ACC112 (cell line): ENCODE measurements around the gene TBC1D26.
"Not testable (repeated sequence)": the region's sequence is repeated elsewhere in the genome, so short reads cannot be mapped to it uniquely, and the experiment has no call there.

Source experiments
- H2AFZ ChIP-seq: fragments of 200-600 bp; sonication (generic); one replicate; pipeline ENCODE4 v1.6.0; 2017; ENCODE audit warnings: antibody characterized with exemption, low read length; ENCODE audit not compliant: unreplicated experiment
- H3K27ac ChIP-seq: fragments of 200-600 bp; sonication (generic); 2 replicates; pipeline ENCODE4 v1.5.1; 2014; ENCODE audit warnings: low read depth, mild to moderate bottlenecking, antibody characterized with exemption, low read length, moderate library complexity
- H3K27me3 ChIP-seq: fragments of 200-600 bp; sonication (generic); 2 replicates; pipeline ENCODE4 v1.6.1; 2014; ENCODE audit warnings: mild to moderate bottlenecking, antibody characterized with exemption, low read length, moderate library complexity, mixed read lengths; ENCODE audit not compliant: insufficient read depth
- H3K36me3 ChIP-seq: fragments of 200-600 bp; sonication (generic); 2 replicates; pipeline ENCODE4 v1.6.1; 2016; ENCODE audit warnings: mild to moderate bottlenecking, antibody characterized with exemption, low read length, moderate library complexity, mixed read lengths; ENCODE audit not compliant: insufficient read depth
- H3K4me1 ChIP-seq: fragments of 200-600 bp; sonication (generic); one replicate; pipeline ENCODE4 v1.6.1; 2016; ENCODE audit warnings: low read length, mixed read lengths; ENCODE audit not compliant: insufficient read depth, unreplicated experiment, control insufficient read depth
- H3K4me3 ChIP-seq: fragments of 200-600 bp; sonication (generic); 2 replicates; pipeline ENCODE4 v1.5.1; 2014; ENCODE audit warnings: mild to moderate bottlenecking, low read depth, low read length
- H3K79me2 ChIP-seq: fragments of 200-600 bp; sonication (generic); one replicate; pipeline ENCODE4 v1.6.0; 2016; ENCODE audit warnings: low read length; ENCODE audit not compliant: control insufficient read depth, unreplicated experiment, insufficient read depth

The TBC1D26 gene

DNA sequence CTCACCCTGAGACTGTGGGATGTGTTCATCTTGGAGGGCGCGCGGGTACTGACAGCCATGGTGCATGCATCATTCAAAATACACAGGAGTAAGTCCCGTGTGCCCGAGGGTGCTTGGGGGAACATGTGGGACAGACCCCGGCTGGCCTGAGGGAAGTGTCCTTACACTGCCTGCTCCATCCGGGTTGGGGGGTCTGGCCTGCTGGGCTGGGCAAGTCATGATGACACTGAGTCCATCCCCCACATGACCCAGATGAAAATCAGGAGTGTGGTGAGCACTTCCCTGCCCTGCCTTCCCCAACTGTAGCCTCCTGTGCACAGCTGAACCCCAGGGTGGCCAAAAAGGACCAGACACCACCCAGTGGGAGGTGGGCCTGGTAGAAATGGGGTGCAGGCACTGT lies 10.8 kb downstream of the TBC1D26 start:
- H3K27ac ChIP-seq, result no peak overlapping the region
- H3K4me3 ChIP-seq, result no peak overlapping the region
- H2AFZ ChIP-seq, result no peak overlapping the region
- no peaks in the 10 kb centered on the region for H3K36me3 ChIP-seq
- peaks cover 18% of the 10 kb centered on the region for H3K27me3 ChIP-seq
- no peaks in the 10 kb centered on the region for H3K79me2 ChIP-seq
- no peaks in the 10 kb centered on the region for H3K4me1 ChIP-seq

GRCh38 chr17:15744074-15744676 lies 12.1 kb downstream of the TBC1D26 start:
- peaks cover 18% of the 10 kb centered on the region for H3K27me3 ChIP-seq
- H3K4me1 ChIP-seq, result no peaks in the 10 kb centered on the region
- H3K36me3 ChIP-seq, result no peaks in the 10 kb centered on the region
- no peak overlapping the region for H3K27ac ChIP-seq
- H2AFZ ChIP-seq, result no peak overlapping the region
- H3K79me2 ChIP-seq, result no peaks in the 10 kb centered on the region
- no peak overlapping the region for H3K4me3 ChIP-seq

DNA sequence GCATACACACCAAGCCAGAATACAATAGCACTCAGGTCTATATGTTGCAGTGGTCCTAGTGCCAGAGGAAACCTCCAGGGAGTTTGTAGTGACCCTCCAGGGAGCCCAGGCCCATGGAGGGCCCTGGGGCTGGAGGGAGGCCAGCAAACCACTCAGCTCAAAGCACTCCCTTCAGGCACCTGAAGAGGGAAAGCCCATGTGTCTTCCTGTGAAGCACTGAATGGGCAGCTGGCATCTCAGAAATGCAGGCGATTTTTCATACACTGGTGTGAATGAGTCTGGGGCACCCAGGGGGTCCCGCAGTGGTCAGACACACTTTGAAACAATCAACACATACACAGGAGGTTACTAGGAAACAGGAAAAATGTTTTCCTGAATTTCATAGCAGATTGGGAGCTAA lies 12.8 kb downstream of the TBC1D26 start:
- Histone ChIP-seq H3K79me2 (no peaks in the 10 kb centered on the region), H3K27ac (no peak overlapping the region), H3K36me3 (no peaks in the 10 kb centered on the region), H2AFZ (no peak overlapping the region), H3K4me3 (no peak overlapping the region), H3K4me1 (no peaks in the 10 kb centered on the region), H3K27me3 (peaks cover 18% of the 10 kb centered on the region)

DNA sequence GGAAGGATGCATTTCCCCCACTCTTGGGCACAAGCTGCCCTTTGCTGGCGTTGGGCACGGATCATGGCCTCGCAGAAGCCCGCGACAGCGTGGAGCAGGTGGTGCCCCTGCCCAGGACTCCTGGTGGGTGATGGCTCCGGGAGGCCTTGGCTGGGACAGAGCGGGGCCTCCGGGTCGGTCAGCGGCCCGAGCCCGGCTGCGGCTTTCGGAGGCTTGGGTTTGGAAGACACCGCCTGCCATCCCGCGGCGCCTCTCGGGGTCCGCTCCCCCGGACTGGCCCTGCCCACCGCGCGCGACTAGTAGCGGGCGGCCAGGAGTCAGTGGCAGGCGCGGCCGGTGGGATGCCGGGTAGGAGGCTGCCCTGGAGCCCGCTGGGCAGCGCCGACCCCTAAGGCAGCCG lies 17.3 kb downstream of the TBC1D26 start:
- H3K79me2 ChIP-seq, H3K36me3 ChIP-seq, H3K27ac ChIP-seq, H2AFZ ChIP-seq, H3K4me1 ChIP-seq, H3K4me3 ChIP-seq: not testable (repeated sequence)
- peaks cover 18% of the 10 kb centered on the region for H3K27me3 ChIP-seq

- H3K4me3 ChIP-seq, H3K79me2 ChIP-seq: not testable (repeated sequence)
Observed at GRCh38 chr17:15768865-15769533, 36.9 kb downstream of the TBC1D26 start.

DNA sequence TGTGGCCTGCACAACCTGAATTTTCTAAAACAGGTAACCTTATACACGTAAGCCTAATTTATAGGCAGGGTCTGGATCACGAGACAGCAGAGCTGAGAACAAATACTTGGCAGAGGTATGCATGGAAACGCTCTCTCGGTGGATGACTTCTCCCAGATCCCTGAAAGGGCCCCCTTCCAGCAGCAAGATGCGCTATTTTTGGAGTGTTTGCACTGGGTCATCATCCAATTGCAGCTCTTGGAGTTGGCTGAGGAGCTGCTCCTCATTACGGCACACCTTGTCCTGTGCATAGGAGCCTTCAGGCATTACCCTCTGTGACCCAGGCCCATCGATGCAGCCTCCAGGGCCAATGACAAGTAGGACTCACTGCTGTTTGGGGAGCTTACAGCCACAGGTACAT lies 38.6 kb downstream of the TBC1D26 start:
- H2AFZ ChIP-seq, H3K79me2 ChIP-seq, H3K4me1 ChIP-seq, H3K36me3 ChIP-seq, H3K4me3 ChIP-seq, H3K27ac ChIP-seq: not testable (repeated sequence)
- peaks cover 16% of the 10 kb centered on the region for H3K27me3 ChIP-seq

More at GRCh38 chr17:15768865-15769533, 36.9 kb downstream of the TBC1D26 start:
- H3K27me3 ChIP-seq, H3K27ac ChIP-seq, H3K4me1 ChIP-seq, H2AFZ ChIP-seq, H3K36me3 ChIP-seq: not testable (repeated sequence)

GRCh38 chr17:15776871-15777270 lies 44.8 kb downstream of the TBC1D26 start:
- Histone ChIP-seq H3K4me3 (no peak overlapping the region), H3K4me1 (no peaks in the 10 kb centered on the region), H3K79me2 (no peaks in the 10 kb centered on the region), H3K27ac (no peak overlapping the region), H3K36me3 (no peaks in the 10 kb centered on the region), H2AFZ (no peak overlapping the region), H3K27me3 (peaks cover 24% of the 10 kb centered on the region)

- Histone ChIP-seq H2AFZ (no peak overlapping the region), H3K4me3 (no peak overlapping the region), H3K79me2 (no peaks in the 10 kb centered on the region), H3K36me3 (no peaks in the 10 kb centered on the region), H3K27ac (no peak overlapping the region), H3K4me1 (no peaks in the 10 kb centered on the region), H3K27me3 (peaks cover 24% of the 10 kb centered on the region)
Observed at GRCh38 chr17:15777297-15777696, 45.2 kb downstream of the TBC1D26 start.

DNA sequence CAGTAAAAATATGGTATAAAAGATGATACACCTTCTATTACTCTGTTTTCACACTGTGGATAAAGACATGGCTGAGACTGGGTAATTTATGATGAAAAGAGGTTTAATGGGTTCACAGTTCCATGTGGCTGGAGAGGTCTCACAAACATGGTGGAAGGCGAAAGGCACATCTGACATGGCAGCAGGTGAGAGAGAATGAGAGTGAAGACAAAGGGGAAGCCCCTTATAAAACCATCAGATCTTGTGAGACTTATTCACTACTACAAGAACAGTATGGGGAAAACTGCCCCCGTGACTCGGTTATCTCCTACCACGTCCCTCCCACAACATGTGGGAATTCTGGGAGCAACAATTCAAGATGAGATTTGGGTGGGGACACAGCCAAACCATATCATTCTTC lies 45.6 kb downstream of the TBC1D26 start:
- H3K4me1 ChIP-seq, result no peaks in the 10 kb centered on the region
- peaks cover 24% of the 10 kb centered on the region for H3K27me3 ChIP-seq
- H3K79me2 ChIP-seq, result no peaks in the 10 kb centered on the region
- H2AFZ ChIP-seq, result no peak overlapping the region
- H3K4me3 ChIP-seq, result no peak overlapping the region
- no peaks in the 10 kb centered on the region for H3K36me3 ChIP-seq
- H3K27ac ChIP-seq, result no peak overlapping the region

- Histone ChIP-seq H3K27ac (no peak overlapping the region), H3K36me3 (no peaks in the 10 kb centered on the region), H3K4me3 (no peak overlapping the region), H3K27me3 (peaks cover 30% of the 10 kb centered on the region), H3K4me1 (no peaks in the 10 kb centered on the region), H2AFZ (no peak overlapping the region), H3K79me2 (no peaks in the 10 kb centered on the region)
Observed at GRCh38 chr17:15779119-15779518, 47.0 kb downstream of the TBC1D26 start.

DNA sequence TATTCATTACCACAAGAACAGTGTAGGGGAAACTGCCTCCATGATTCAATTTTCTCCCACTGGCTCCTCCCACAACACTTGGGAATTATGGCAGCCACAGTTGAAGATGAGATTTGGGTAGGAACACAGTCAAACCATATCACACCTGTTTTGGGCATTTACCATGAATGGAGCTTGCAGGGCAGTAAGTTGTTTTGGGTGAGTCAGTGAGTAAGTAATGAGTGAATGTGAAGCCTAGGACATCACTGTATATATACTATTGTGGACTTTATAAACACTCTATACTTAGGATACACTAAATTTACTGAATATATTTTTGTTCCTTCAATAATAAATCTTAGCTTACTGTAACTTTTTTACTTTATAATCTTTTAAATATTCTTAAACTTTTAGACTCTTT lies 48.1 kb downstream of the TBC1D26 start:
- H3K27ac ChIP-seq, result no peak overlapping the region
- peaks cover 20% of the 10 kb centered on the region for H3K27me3 ChIP-seq
- H2AFZ ChIP-seq, result no peak overlapping the region
- H3K4me3 ChIP-seq, result no peak overlapping the region
- no peaks in the 10 kb centered on the region for H3K36me3 ChIP-seq
- H3K79me2 ChIP-seq, result no peaks in the 10 kb centered on the region
- H3K4me1 ChIP-seq, result no peaks in the 10 kb centered on the region
